Mononuclear cell (primary cell): ENCODE data around the gene TRIM38. TPM values are rescaled to one million over a fixed set of nuclear protein-coding genes. Genes with fewer than 3 reads are reported as not detected.

Experiments used
- H3K27me3 ChIP-seq: 2 replicates; pipeline ENCODE4 v1.6.0; 2011; ENCODE audit warnings: low read length, control low read depth; ENCODE audit not compliant: insufficient read depth
- H3K4me1 ChIP-seq: 2 replicates; pipeline ENCODE4 v1.5.1; 2011; ENCODE audit warnings: mild to moderate bottlenecking, low read length, control low read depth; ENCODE audit not compliant: insufficient read depth
- H3K4me3 ChIP-seq: 2 replicates; pipeline ENCODE4 v1.5.1; 2011; ENCODE audit warnings: mild to moderate bottlenecking, low read length, moderate library complexity
- H3K9me3 ChIP-seq: 2 replicates; pipeline ENCODE4 v1.5.1; 2011; ENCODE audit warnings: low read depth, mild to moderate bottlenecking, control low read depth, low read length
- total RNA-seq: library from RNA; depleted of rRNA; stranded (reverse); fragments of >200 nt; gene quantifications from one replicate; pipeline ENCODE4 v1.2.3, GENCODE V29; 2012

The TRIM38 gene
- total RNA-seq, 1 donor = 18.7 TPM

- Histone ChIP-seq H3K9me3 (no peaks in the 10 kb centered on the region), H3K4me1 (no peaks in the 10 kb centered on the region), H3K4me3 (no peak overlapping the region), H3K27me3 (no peaks in the 10 kb centered on the region)
These were observed 11.1 kb upstream of the TRIM38 start for GRCh38 chr6:25951296-25952032.

GRCh38 chr6:25952535-25952934 is 10.1 kb upstream of the TRIM38 start:
- Histone ChIP-seq H3K4me3 (no peak overlapping the region), H3K9me3 (no peaks in the 10 kb centered on the region), H3K4me1 (no peaks in the 10 kb centered on the region), H3K27me3 (no peaks in the 10 kb centered on the region)

- Histone ChIP-seq H3K4me3 (no peak overlapping the region), H3K4me1 (peaks cover 3% of the 10 kb centered on the region), H3K9me3 (no peaks in the 10 kb centered on the region), H3K27me3 (no peaks in the 10 kb centered on the region)
These were observed 8.9 kb upstream of the TRIM38 start for GRCh38 chr6:25953733-25954132.

- H3K9me3 ChIP-seq = no peaks in the 10 kb centered on the region
- H3K27me3 ChIP-seq = no peaks in the 10 kb centered on the region
- H3K4me1 ChIP-seq = peaks cover 8% of the 10 kb centered on the region
- H3K4me3 ChIP-seq = no peak overlapping the region
These were observed 7.8 kb upstream of the TRIM38 start for GRCh38 chr6:25954756-25955155.

GRCh38 chr6:25956226-25956625 is 6.4 kb upstream of the TRIM38 start:
- Histone ChIP-seq H3K9me3 (no peaks in the 10 kb centered on the region), H3K27me3 (no peaks in the 10 kb centered on the region), H3K4me1 (peaks cover 21% of the 10 kb centered on the region), H3K4me3 (no peak overlapping the region)

- Histone ChIP-seq H3K27me3 (no peaks in the 10 kb centered on the region), H3K9me3 (no peaks in the 10 kb centered on the region), H3K4me1 (peaks cover 36% of the 10 kb centered on the region), H3K4me3 (no peak overlapping the region)
These were observed 3.9 kb upstream of the TRIM38 start for GRCh38 chr6:25958700-25959162.

- H3K9me3 ChIP-seq = no peaks in the 10 kb centered on the region
- H3K4me1 ChIP-seq = peaks cover 46% of the 10 kb centered on the region
- no peak overlapping the region for H3K4me3 ChIP-seq
- no peaks in the 10 kb centered on the region for H3K27me3 ChIP-seq
These were observed 2.6 kb upstream of the TRIM38 start for GRCh38 chr6:25959890-25960536.

- no peaks in the 10 kb centered on the region for H3K9me3 ChIP-seq
- H3K4me3 ChIP-seq = no peak overlapping the region
- no peaks in the 10 kb centered on the region for H3K27me3 ChIP-seq
- peaks cover 54% of the 10 kb centered on the region for H3K4me1 ChIP-seq
These were observed 1.9 kb upstream of the TRIM38 start for GRCh38 chr6:25960734-25961133.

GRCh38 chr6:25961619-25962148 is 918 bp upstream of the TRIM38 start:
- peak overlapping the region; percentile 99 for H3K4me3 ChIP-seq
- peaks cover 63% of the 10 kb centered on the region for H3K4me1 ChIP-seq
- no peaks in the 10 kb centered on the region for H3K27me3 ChIP-seq
- no peaks in the 10 kb centered on the region for H3K9me3 ChIP-seq

- Histone ChIP-seq H3K4me3 (peak overlapping the region; percentile 99), H3K27me3 (no peaks in the 10 kb centered on the region), H3K4me1 (peaks cover 78% of the 10 kb centered on the region), H3K9me3 (no peaks in the 10 kb centered on the region)
These were observed 973 bp downstream of the TRIM38 start for GRCh38 chr6:25963426-25964123.

- peaks cover 75% of the 10 kb centered on the region for H3K4me1 ChIP-seq
- H3K9me3 ChIP-seq = no peaks in the 10 kb centered on the region
- no peaks in the 10 kb centered on the region for H3K27me3 ChIP-seq
- no peak overlapping the region for H3K4me3 ChIP-seq
These were observed 2.5 kb downstream of the TRIM38 start for GRCh38 chr6:25965058-25965457.

GRCh38 chr6:25966711-25967110 is 4.1 kb downstream of the TRIM38 start:
- Histone ChIP-seq H3K4me3 (no peak overlapping the region), H3K27me3 (no peaks in the 10 kb centered on the region), H3K9me3 (no peaks in the 10 kb centered on the region), H3K4me1 (peaks cover 66% of the 10 kb centered on the region)

- no peak overlapping the region for H3K4me3 ChIP-seq
- no peaks in the 10 kb centered on the region for H3K9me3 ChIP-seq
- H3K27me3 ChIP-seq = no peaks in the 10 kb centered on the region
- peaks cover 55% of the 10 kb centered on the region for H3K4me1 ChIP-seq
These were observed 6.2 kb downstream of the TRIM38 start for GRCh38 chr6:25968769-25969168.

GRCh38 chr6:25971187-25971821 is 8.7 kb downstream of the TRIM38 start:
- Histone ChIP-seq H3K27me3 (no peaks in the 10 kb centered on the region), H3K9me3 (no peaks in the 10 kb centered on the region), H3K4me1 (peaks cover 32% of the 10 kb centered on the region), H3K4me3 (no peak overlapping the region)

- Histone ChIP-seq H3K4me1 (peaks cover 24% of the 10 kb centered on the region), H3K4me3 (no peak overlapping the region), H3K27me3 (no peaks in the 10 kb centered on the region), H3K9me3 (no peaks in the 10 kb centered on the region)
These were observed 9.5 kb downstream of the TRIM38 start for GRCh38 chr6:25972128-25972527.
